GM23338 (cell line): ENCODE data around the gene COX14. TPM values are rescaled to one million over a fixed set of nuclear protein-coding genes. Genes with fewer than 3 reads are reported as not detected.

Experiments
- ATAC-seq: fragments of 200-7000 bp; cut with Tn5 transposase; 3 replicates; pipeline ENCODE4 v1.9.1; 2020
- DNase-seq: peaks from one replicate; pipeline ENCODE4 v3.0.0-alpha.2; 2015; ENCODE audit warnings: low spot score
- H2AFZ ChIP-seq: fragments of 200-600 bp; sonication (generic); 2 replicates; pipeline ENCODE4 v1.8.0; 2016; ENCODE audit warnings: antibody characterized with exemption, mild to moderate bottlenecking, moderate library complexity
- H3F3A ChIP-seq: fragments of 200-600 bp; sonication (generic); replicated peaks from 2 replicates; pipeline ENCODE4 v1.8.0; 2017; ENCODE audit warnings: antibody characterized with exemption, mixed run types, low read depth
- H3K27ac ChIP-seq: fragments of 200-600 bp; sonication (generic); 2 replicates; pipeline ENCODE4 v1.6.1; 2016; ENCODE audit warnings: low read depth
- H3K27me3 ChIP-seq: fragments of 200-600 bp; sonication (generic); 2 replicates; pipeline ENCODE4 v1.8.0; 2016; ENCODE audit warnings: mild to moderate bottlenecking, mixed run types, moderate library complexity; ENCODE audit not compliant: insufficient read depth
- H3K36me3 ChIP-seq: fragments of 200-600 bp; sonication (generic); 2 replicates; pipeline ENCODE4 v1.8.0; 2016; ENCODE audit warnings: mild to moderate bottlenecking; ENCODE audit not compliant: insufficient read depth
- H3K4me1 ChIP-seq: fragments of 200-600 bp; sonication (generic); 2 replicates; pipeline ENCODE4 v1.8.0; 2016; ENCODE audit warnings: mild to moderate bottlenecking, moderate library complexity; ENCODE audit not compliant: insufficient read depth
- H3K4me2 ChIP-seq: fragments of 200-600 bp; sonication (generic); 2 replicates; pipeline ENCODE4 v1.7.1; 2017; ENCODE audit warnings: mixed run types
- H3K4me3 ChIP-seq: fragments of 200-600 bp; sonication (generic); 2 replicates; pipeline ENCODE4 v1.6.1; 2016; ENCODE audit warnings: mixed run types
- H3K79me2 ChIP-seq: fragments of 200-600 bp; sonication (generic); replicated peaks from 2 replicates; pipeline ENCODE4 v1.8.0; 2017; ENCODE audit warnings: mild to moderate bottlenecking; ENCODE audit not compliant: insufficient read depth
- H3K9me2 ChIP-seq: fragments of 200-600 bp; sonication (generic); 2 replicates; pipeline ENCODE4 v1.8.0; 2017; ENCODE audit not compliant: insufficient read depth
- H4K20me1 ChIP-seq: fragments of 200-600 bp; sonication (generic); replicated peaks from 2 replicates; pipeline ENCODE4 v1.8.0; 2017; ENCODE audit warnings: mild to moderate bottlenecking; ENCODE audit not compliant: insufficient read depth
- H3K27ac Mint-ChIP-seq: 2 replicates; pipeline ENCODE4 v1.8.0; 2020; ENCODE audit warnings: inconsistent platforms, mild to moderate bottlenecking, moderate library complexity, mixed read lengths
- H3K27me3 Mint-ChIP-seq: 3 replicates; pipeline ENCODE4 v1.8.0; 2022; ENCODE audit warnings: low read depth, mild to moderate bottlenecking, moderate library complexity, mixed read lengths, inconsistent platforms; ENCODE audit not compliant: insufficient read depth, poor library complexity
- H3K36me3 Mint-ChIP-seq: 3 replicates; pipeline ENCODE4 v1.8.0; 2021; ENCODE audit warnings: low read depth, mild to moderate bottlenecking, inconsistent platforms, moderate library complexity, mixed read lengths
- H3K4me1 Mint-ChIP-seq: 3 replicates; pipeline ENCODE4 v1.8.0; 2020; ENCODE audit warnings: mild to moderate bottlenecking, inconsistent platforms, mixed read lengths
- H3K4me3 Mint-ChIP-seq: 3 replicates; pipeline ENCODE4 v1.8.0; 2021; ENCODE audit warnings: moderate library complexity, mild to moderate bottlenecking, inconsistent platforms, mixed read lengths
- H3K9me3 Mint-ChIP-seq: 3 replicates; pipeline ENCODE4 v1.8.0; 2020; ENCODE audit warnings: moderate library complexity, mild to moderate bottlenecking, inconsistent platforms, mixed read lengths
- CREB1 ChIP-seq: fragments of 250-450 bp; sonication (Bioruptor Pico); IDR thresholded peaks from 2 replicates; pipeline ENCODE4 v1.5.0; 2020; ENCODE audit warnings: low read depth, mild to moderate bottlenecking, moderate library complexity
- EZH2 ChIP-seq: fragments of 200-600 bp; sonication (generic); IDR thresholded peaks from one replicate; pipeline ENCODE4 v1.8.0; 2017; ENCODE audit warnings: antibody characterized with exemption, mild to moderate bottlenecking, low read depth; ENCODE audit not compliant: unreplicated experiment
- EZH2phosphoT487 ChIP-seq: fragments of 200-600 bp; sonication (generic); IDR thresholded peaks from one replicate; pipeline ENCODE4 v1.8.1; 2018; ENCODE audit warnings: antibody characterized with exemption; ENCODE audit not compliant: unreplicated experiment
- JUNB ChIP-seq: IDR thresholded peaks from one replicate; pipeline ENCODE4 v1.6.1; 2016; ENCODE audit warnings: antibody characterized with exemption; ENCODE audit not compliant: unreplicated experiment
- NANOG ChIP-seq: IDR thresholded peaks from 2 replicates; pipeline ENCODE4 v1.6.1; 2016; ENCODE audit warnings: antibody characterized with exemption, borderline replicate concordance
- POLR2AphosphoS5 ChIP-seq: IDR thresholded peaks from 2 replicates; pipeline ENCODE4 v1.6.1; 2016; ENCODE audit warnings: antibody characterized with exemption, low read depth
- REST ChIP-seq: IDR thresholded peaks from one replicate; pipeline ENCODE4 v1.6.1; 2018; ENCODE audit warnings: antibody characterized with exemption; ENCODE audit not compliant: unreplicated experiment
- STAT1 ChIP-seq: IDR thresholded peaks from one replicate; pipeline ENCODE4 v1.6.1; 2016; ENCODE audit warnings: antibody characterized with exemption; ENCODE audit not compliant: unreplicated experiment
- ZNF114 ChIP-seq: fragments of 250-450 bp; sonication (Bioruptor Pico); IDR thresholded peaks from 2 replicates; pipeline ENCODE4 v1.5.0; 2020; ENCODE audit warnings: mild to moderate bottlenecking, moderate library complexity
- ZNF331 ChIP-seq: fragments of 250-450 bp; sonication (Bioruptor Pico); IDR thresholded peaks from 2 replicates; pipeline ENCODE4 v1.5.0; 2020; ENCODE audit warnings: low read depth, mild to moderate bottlenecking, moderate library complexity
- ZNF462 ChIP-seq: fragments of 250-450 bp; sonication (Bioruptor Pico); IDR thresholded peaks from 2 replicates; pipeline ENCODE4 v1.5.0; 2020; ENCODE audit warnings: mild to moderate bottlenecking, moderate library complexity
- polyA plus RNA-seq: library from polyadenylated mRNA; unstranded; fragments of >200 nt; fragmentation: Nextera tagmentation; extraction: Ambion mirVana; gene quantifications from 2 replicates; pipeline ENCODE4 v1.2.1, GENCODE V29; 2016
- total RNA-seq: library from RNA; depleted of rRNA; stranded (reverse); fragments of >200 nt; shearing (Covaris generic); gene quantifications from 2 replicates; pipeline ENCODE4 v1.2.3, GENCODE V29; 2014
- TF ChIP-seq, protein P1 (sequence below), 2 experiments: fragments of 200-600 bp in 1 of 2; sonication (generic) in 1 of 2; conservative IDR thresholded peaks; 2 replicates each; pipeline versions ENCODE4 v1.5.1 to v1.6.1; 2016 to 2017; ENCODE audit warnings: antibody characterized with exemption in 2 of 2, low read depth in 2 of 2, mild to moderate bottlenecking in 2 of 2, moderate library complexity in 1 of 2
- TF ChIP-seq, protein P2 (sequence below): IDR thresholded peaks from 2 replicates; pipeline ENCODE4 v1.6.1; 2016; ENCODE audit warnings: antibody characterized with exemption

Gene COX14
- total and polyA plus RNA-seq, 2 experiments from 2014 or later, result 43.7 to 73.5 TPM

DNA sequence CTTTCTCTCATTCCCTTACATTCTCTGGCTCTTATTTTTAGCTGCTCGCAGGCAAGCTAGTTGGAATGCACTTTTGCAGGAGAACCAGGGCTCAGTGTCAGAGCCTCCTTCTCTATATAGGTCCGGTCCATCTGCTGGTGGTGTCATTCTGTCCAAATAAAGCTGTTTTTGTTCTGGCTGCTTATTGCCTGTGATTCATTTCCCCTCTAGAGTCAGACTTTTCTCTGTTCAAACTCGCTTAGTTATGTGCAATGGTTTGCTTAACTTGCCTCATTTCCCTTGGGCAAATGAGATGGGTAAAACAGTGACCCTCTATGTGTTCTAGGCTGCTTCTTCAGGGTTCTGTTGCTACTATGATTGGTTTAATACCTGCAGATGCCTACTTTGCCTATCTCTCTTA is 24.0 kb upstream of the COX14 start:
- no peaks in the 10 kb centered on the region for H3K9me2 ChIP-seq
- H3F3A ChIP-seq, result peaks cover 31% of the 10 kb centered on the region
- no peak overlapping the region for H3K27ac Mint-ChIP-seq
- peaks cover 5% of the 10 kb centered on the region for H3K4me1 ChIP-seq
- no peak overlapping the region for H3K27ac ChIP-seq
- no peaks in the 10 kb centered on the region for H3K27me3 Mint-ChIP-seq
- H3K79me2 ChIP-seq, result peaks cover 27% of the 10 kb centered on the region
- H3K36me3 Mint-ChIP-seq, result peaks cover 73% of the 10 kb centered on the region
- peaks cover 18% of the 10 kb centered on the region for H4K20me1 ChIP-seq
- H3K36me3 ChIP-seq, result peaks cover 58% of the 10 kb centered on the region
- no peak for DNase-seq
- H3K9me3 Mint-ChIP-seq, result no peaks in the 10 kb centered on the region; the same call in 2 of the 3 replicates
- no peak overlapping the region for H3K4me3 Mint-ChIP-seq
- no peaks in the 10 kb centered on the region for H3K27me3 ChIP-seq
- no peak overlapping the region for H3K4me2 ChIP-seq
- H3K4me1 Mint-ChIP-seq, result peaks cover 18% of the 10 kb centered on the region; the same call in 2 of the 3 replicates
- no peak overlapping the region for H3K4me3 ChIP-seq
- TF ChIP-seq CREB1 (CRISPR knock-in tag), result no peak
- TF ChIP-seq EZH2, result no peak
- no peak for TF ChIP-seq POLR2AphosphoS5
- TF ChIP-seq EZH2phosphoT487, result no peak
- TF ChIP-seq, protein P1, sequence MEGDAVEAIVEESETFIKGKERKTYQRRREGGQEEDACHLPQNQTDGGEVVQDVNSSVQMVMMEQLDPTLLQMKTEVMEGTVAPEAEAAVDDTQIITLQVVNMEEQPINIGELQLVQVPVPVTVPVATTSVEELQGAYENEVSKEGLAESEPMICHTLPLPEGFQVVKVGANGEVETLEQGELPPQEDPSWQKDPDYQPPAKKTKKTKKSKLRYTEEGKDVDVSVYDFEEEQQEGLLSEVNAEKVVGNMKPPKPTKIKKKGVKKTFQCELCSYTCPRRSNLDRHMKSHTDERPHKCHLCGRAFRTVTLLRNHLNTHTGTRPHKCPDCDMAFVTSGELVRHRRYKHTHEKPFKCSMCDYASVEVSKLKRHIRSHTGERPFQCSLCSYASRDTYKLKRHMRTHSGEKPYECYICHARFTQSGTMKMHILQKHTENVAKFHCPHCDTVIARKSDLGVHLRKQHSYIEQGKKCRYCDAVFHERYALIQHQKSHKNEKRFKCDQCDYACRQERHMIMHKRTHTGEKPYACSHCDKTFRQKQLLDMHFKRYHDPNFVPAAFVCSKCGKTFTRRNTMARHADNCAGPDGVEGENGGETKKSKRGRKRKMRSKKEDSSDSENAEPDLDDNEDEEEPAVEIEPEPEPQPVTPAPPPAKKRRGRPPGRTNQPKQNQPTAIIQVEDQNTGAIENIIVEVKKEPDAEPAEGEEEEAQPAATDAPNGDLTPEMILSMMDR (conservative IDR thresholded peaks at IDR 0.05; ENCODE audit: low read depth in 2 of 2), result no peak
- TF ChIP-seq JUNB, result no peak
- TF ChIP-seq NANOG, result no peak
- no peak for TF ChIP-seq ZNF331
- TF ChIP-seq ZNF114 (CRISPR knock-in tag), result no peak
- no peak for TF ChIP-seq ZNF462 (CRISPR knock-in tag)
- TF ChIP-seq, protein P2, sequence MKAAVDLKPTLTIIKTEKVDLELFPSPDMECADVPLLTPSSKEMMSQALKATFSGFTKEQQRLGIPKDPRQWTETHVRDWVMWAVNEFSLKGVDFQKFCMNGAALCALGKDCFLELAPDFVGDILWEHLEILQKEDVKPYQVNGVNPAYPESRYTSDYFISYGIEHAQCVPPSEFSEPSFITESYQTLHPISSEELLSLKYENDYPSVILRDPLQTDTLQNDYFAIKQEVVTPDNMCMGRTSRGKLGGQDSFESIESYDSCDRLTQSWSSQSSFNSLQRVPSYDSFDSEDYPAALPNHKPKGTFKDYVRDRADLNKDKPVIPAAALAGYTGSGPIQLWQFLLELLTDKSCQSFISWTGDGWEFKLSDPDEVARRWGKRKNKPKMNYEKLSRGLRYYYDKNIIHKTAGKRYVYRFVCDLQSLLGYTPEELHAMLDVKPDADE, result no peak
- TF ChIP-seq REST, result no peak
- TF ChIP-seq STAT1, result no peak
- no peak overlapping the region for H2AFZ ChIP-seq
- ATAC-seq, result no peak
